Activated CD4-positive, alpha-beta memory T cell treated with anti-CD3 and anti-CD28 coated beads, Interleukin-2, amount 10 ng/mL, durations not matched to agents 7 days and 5 days (primary cell): ENCODE results near the gene LYRM7. TPM values are rescaled to one million over a fixed set of nuclear protein-coding genes. Genes with fewer than 3 reads are reported as not detected.

Experiments
- CTCF ChIA-PET: fragments of 350-600 bp; sonication (Branson Sonifier 250); formaldehyde crosslinking; loops from one replicate; lab custom pipeline; 2021; ENCODE audit warnings: antibody characterized with exemption, inconsistent platforms; lab: Charles Lee
- POLR2A ChIA-PET: fragments of 350-600 bp; sonication (Branson Sonifier 250); formaldehyde crosslinking; loops from one replicate; lab custom pipeline; 2021; ENCODE audit warnings: antibody characterized with exemption; lab: Charles Lee
- DNase-seq: peaks from one replicate; pipeline ENCODE4 v3.0.0-alpha.2; 2020
- H3K27ac Mint-ChIP-seq: one replicate; pipeline ENCODE4 v1.8.0; 2021; ENCODE audit warnings: mild to moderate bottlenecking, mixed read lengths
- H3K27me3 Mint-ChIP-seq: one replicate; pipeline ENCODE4 v1.8.0; 2021; ENCODE audit warnings: mixed read lengths
- H3K36me3 Mint-ChIP-seq: one replicate; pipeline ENCODE4 v1.8.0; 2021; ENCODE audit warnings: low read depth, mixed read lengths
- H3K4me1 Mint-ChIP-seq: one replicate; pipeline ENCODE4 v1.8.0; 2021; ENCODE audit warnings: mixed read lengths
- H3K4me3 Mint-ChIP-seq: one replicate; pipeline ENCODE4 v1.8.0; 2021; ENCODE audit warnings: mild to moderate bottlenecking, mixed read lengths
- H3K9me3 Mint-ChIP-seq: one replicate; pipeline ENCODE4 v1.8.0; 2021; ENCODE audit warnings: mixed read lengths
- total RNA-seq, 2 experiments: library from RNA; stranded (reverse); gene quantifications; one replicate each; pipeline ENCODE4 v1.2.3, GENCODE V29; 2021

Gene LYRM7
- total RNA-seq, 2 experiments from 2014 or later: 9.8 to 11.9 TPM

- CTCF ChIA-PET: interaction anchor here (1.1 kb wide), 1 partner anchor 8 kb away, joined by 3 read pairs; no protein-coding TSS in a partner anchor
- H3K27me3 Mint-ChIP-seq: no peaks in the 10 kb centered on the region
- H3K36me3 Mint-ChIP-seq: peaks cover 81% of the 10 kb centered on the region
- no peak for DNase-seq
- H3K4me1 Mint-ChIP-seq: peaks cover 46% of the 10 kb centered on the region
- H3K27ac Mint-ChIP-seq: no peak overlapping the region
- no peak overlapping the region for H3K4me3 Mint-ChIP-seq
- H3K9me3 Mint-ChIP-seq: no peaks in the 10 kb centered on the region
- POLR2A ChIA-PET: interaction anchor here (7.5 to 8.0 kb wide), 2 partner anchors 95 to 104 kb away, joined by 128 read pairs; partner anchors contain the start of gene CDC42SE2
Observed at GRCh38 chr5:131160134-131160533, 10.6 kb upstream of the LYRM7 start.

DNA sequence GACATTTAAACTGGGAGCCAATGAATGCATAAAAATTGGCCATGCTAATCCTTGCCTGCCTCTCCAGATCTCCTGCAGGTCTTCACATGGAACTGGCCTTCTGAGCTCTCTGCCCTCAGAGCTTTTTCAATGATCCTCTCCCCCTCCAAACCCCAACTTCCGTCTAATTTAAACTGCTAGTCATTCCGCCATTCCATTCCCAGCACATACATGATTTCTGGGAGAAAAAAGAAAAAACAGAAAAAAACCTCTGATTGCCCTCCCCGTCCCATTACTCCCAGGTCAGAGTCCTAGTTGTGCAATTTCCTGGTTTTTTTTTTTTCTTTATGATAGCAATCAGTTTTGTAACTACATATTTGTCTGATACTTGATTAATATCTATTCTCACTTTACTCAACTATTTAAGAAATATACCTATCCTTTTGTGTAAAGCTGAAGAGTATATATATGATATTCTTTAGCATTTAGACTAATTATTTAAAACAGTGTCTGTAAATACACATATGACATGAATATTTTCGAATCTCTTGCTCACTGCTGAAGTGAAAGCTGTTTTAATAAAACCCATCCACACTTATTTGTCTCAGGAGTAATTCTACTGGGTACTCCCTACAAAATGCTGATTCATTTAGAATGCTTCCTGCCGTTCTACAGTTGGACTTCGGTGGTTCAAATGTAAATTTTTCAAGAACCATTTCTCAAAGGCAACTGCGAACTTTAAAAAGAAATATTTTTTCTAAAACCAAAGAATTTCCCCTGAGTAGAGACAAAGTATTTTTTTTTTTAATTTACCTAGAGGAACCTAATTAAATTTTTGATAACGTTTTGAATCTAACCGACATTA is 7.2 kb upstream of the LYRM7 start:
- no peaks in the 10 kb centered on the region for H3K9me3 Mint-ChIP-seq
- H3K36me3 Mint-ChIP-seq: peaks cover 61% of the 10 kb centered on the region
- H3K27ac Mint-ChIP-seq: peak overlapping the region; percentile 96
- DNase-seq: no peak
- H3K4me3 Mint-ChIP-seq: peak overlapping the region; percentile 88
- no peaks in the 10 kb centered on the region for H3K27me3 Mint-ChIP-seq
- CTCF ChIA-PET: interaction anchor here (0.6 to 1.6 kb wide), 11 partner anchors 11 to 251 kb away, joined by 3 to 8 read pairs (median 4); no protein-coding TSS in a partner anchor
- POLR2A ChIA-PET: interaction anchor here (0.7 to 8.0 kb wide), 25 partner anchors 8 to 251 kb away, joined by 3 to 128 read pairs (median 5); partner anchors contain the start of gene CDC42SE2
- H3K4me1 Mint-ChIP-seq: peaks cover 58% of the 10 kb centered on the region

- Mint-ChIP-seq H3K4me1 (peaks cover 57% of the 10 kb centered on the region), H3K36me3 (peaks cover 52% of the 10 kb centered on the region), H3K27me3 (no peaks in the 10 kb centered on the region)
Observed at GRCh38 chr5:131164191-131165118, 6.3 kb upstream of the LYRM7 start.

DNA sequence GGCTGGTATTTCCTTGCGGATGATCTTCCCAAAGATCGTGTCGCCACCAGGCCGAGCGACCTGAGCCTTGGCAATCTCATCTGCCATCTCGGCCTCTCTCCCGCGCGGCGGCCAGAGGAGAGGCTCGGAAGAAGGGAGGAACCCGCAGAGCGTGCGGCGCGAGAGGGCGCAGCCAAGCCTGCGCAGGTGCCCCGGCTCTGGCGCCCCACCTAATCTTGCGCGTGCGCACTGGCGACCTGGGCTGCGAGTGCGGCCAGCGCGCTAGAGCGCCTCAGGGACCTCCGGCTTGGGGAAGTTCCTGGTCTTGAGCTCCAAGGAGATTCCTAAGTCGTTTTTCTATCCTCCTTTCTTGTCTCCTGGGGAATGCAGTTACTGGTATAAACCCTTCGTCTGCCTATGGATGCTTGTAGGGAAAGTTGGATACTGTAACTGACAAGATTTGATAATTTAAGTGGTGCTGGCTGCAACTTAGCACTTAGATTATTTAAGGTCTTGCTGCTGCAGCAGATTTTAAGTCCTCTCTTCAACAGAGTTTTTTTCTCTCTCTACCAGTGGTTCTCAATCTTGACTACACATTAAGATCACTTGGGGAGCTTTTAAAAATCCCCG is 5.5 kb upstream of the LYRM7 start, which contains the start of gene HINT1:
Gene HINT1, minus strand, starts transcription at position 138 of the 609 bp plus-strand sequence. Its CDS starts 51 bp downstream, at position 87.
- Mint-ChIP-seq H3K9me3 (no peaks in the 10 kb centered on the region), H3K27me3 (no peaks in the 10 kb centered on the region), H3K36me3 (peaks cover 44% of the 10 kb centered on the region), H3K27ac (peak within 1 kb of the TSS; percentile 97), H3K4me1 (peaks cover 59% of the 10 kb centered on the region), H3K4me3 (peak within 1 kb of the TSS; percentile 93)
- ChIA-PET CTCF (interaction anchor here (0.6 to 2.5 kb wide), 15 partner anchors 82 to 254 kb away, joined by 3 to 12 read pairs (median 3); partner anchors contain the start of gene CDC42SE2), POLR2A (interaction anchor here (0.6 to 8.0 kb wide), 30 partner anchors 9 to 250 kb away, joined by 3 to 128 read pairs (median 4); partner anchors contain the start of gene CDC42SE2)
- peak; percentile 94 for DNase-seq

More at GRCh38 chr5:131164191-131165118, 6.3 kb upstream of the LYRM7 start:
- CTCF ChIA-PET: interaction anchor here (0.8 to 2.5 kb wide), 10 partner anchors 45 to 251 kb away, joined by 3 to 12 read pairs (median 6); no protein-coding TSS in a partner anchor
- POLR2A ChIA-PET: interaction anchor here (0.7 to 8.0 kb wide), 33 partner anchors 8 to 250 kb away, joined by 3 to 128 read pairs (median 5); partner anchors contain the start of gene CDC42SE2
- H3K9me3 Mint-ChIP-seq: no peaks in the 10 kb centered on the region
- H3K27ac Mint-ChIP-seq: peak overlapping the region; percentile 97
- H3K4me3 Mint-ChIP-seq: peak overlapping the region; percentile 93
- DNase-seq: peak; percentile 80

DNA sequence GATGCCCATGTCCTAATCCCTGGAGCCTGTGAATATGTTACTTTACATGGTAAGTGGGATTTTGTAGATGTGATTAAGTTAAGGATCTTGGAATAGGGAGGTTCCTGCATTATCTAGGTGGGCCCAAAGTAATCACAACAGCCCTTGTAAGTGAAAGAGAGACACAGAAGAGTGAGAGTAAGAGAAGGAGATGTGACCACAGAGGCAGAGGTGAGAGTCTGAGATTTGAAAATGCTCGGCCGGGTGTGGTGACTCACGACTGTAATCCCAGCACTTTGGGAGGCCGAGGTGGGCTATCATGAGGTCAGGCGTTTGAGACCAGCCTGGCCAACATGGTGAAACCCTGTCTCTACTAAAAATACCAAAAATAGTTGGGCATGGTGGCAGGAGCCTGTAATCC is 3.1 kb upstream of the LYRM7 start:
- no peak overlapping the region for H3K4me3 Mint-ChIP-seq

DNA sequence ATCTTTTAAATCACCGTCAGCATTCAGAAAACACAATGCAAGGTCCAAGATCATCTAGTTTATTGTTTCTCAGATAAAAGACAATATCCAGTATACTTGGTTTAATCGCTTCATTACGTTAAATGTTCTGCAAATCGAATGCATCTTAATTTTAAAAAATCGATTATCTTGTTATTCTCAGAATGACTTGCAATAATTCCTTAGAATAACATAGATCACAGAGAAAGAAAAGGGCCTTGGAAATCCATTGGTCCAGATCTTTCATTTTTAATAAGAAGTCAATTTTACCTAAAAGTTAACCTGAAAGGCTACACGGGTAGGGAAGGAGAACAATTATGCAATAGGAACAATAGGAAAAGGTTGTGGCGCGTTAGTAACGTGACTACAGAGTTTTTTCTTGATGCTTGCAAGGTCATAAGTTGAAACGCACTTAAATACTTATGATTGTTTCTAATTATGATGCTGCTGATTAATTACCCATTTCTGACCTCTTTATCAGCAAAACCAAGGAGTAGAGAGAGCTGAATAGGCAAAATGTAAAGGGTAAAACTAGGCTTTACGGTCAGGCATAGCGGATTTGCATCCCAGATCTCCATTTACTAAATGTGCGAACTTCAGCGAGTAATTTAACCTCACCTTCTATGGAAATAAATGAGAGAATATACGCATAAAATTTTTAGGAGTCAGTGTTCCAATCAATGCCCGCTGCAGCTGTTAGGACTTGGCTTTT is 769 bp upstream of the LYRM7 start:
- ChIA-PET CTCF (no interaction called here), POLR2A (interaction anchor here (0.8 to 5.5 kb wide), 4 partner anchors 44 to 151 kb away, joined by 3 to 77 read pairs (median 4); partner anchors contain the start of gene CDC42SE2)
- H3K36me3 Mint-ChIP-seq: peaks cover 7% of the 10 kb centered on the region
- peaks cover 59% of the 10 kb centered on the region for H3K4me1 Mint-ChIP-seq
- no peaks in the 10 kb centered on the region for H3K27me3 Mint-ChIP-seq
- peak overlapping the region; percentile 95 for H3K4me3 Mint-ChIP-seq
- no peak for DNase-seq
- H3K27ac Mint-ChIP-seq: peak overlapping the region; percentile 85
- H3K9me3 Mint-ChIP-seq: no peaks in the 10 kb centered on the region

More for the DNA sequence above, 3.1 kb upstream of the LYRM7 start:
- POLR2A ChIA-PET: interaction anchor here (5.5 kb wide), 1 partner anchor 96 kb away, joined by 77 read pairs; the partner anchor contains the start of gene CDC42SE2
- Mint-ChIP-seq H3K27me3 (no peaks in the 10 kb centered on the region), H3K4me1 (peaks cover 54% of the 10 kb centered on the region), H3K27ac (no peak overlapping the region), H3K36me3 (peaks cover 21% of the 10 kb centered on the region), H3K9me3 (no peaks in the 10 kb centered on the region)
- no peak for DNase-seq
- CTCF ChIA-PET: no interaction called here

- Mint-ChIP-seq H3K9me3 (no peaks in the 10 kb centered on the region), H3K4me1 (peaks cover 52% of the 10 kb centered on the region), H3K27me3 (no peaks in the 10 kb centered on the region), H3K36me3 (peaks cover 9% of the 10 kb centered on the region), H3K4me3 (peak overlapping the region; percentile 95), H3K27ac (peak overlapping the region; percentile 85)
- POLR2A ChIA-PET: interaction anchor here (0.6 to 1.8 kb wide), 9 partner anchors 8 to 101 kb away, joined by 3 to 27 read pairs (median 6); partner anchors contain the start of gene CDC42SE2
- CTCF ChIA-PET: interaction anchor here (1.0 to 1.4 kb wide), 3 partner anchors 93 to 210 kb away, joined by 3 to 6 read pairs (median 4); partner anchors contain the start of gene CDC42SE2
- DNase-seq: peak; percentile 26
Observed at GRCh38 chr5:131171276-131171810, 599 bp downstream of the LYRM7 start.

GRCh38 chr5:131180407-131180806 is 9.7 kb downstream of the LYRM7 start:
- ChIA-PET POLR2A (no interaction called here), CTCF (no interaction called here)
- peaks cover 21% of the 10 kb centered on the region for H3K36me3 Mint-ChIP-seq
- no peak for DNase-seq
- H3K9me3 Mint-ChIP-seq: no peaks in the 10 kb centered on the region
- H3K27ac Mint-ChIP-seq: no peak overlapping the region
- peaks cover 20% of the 10 kb centered on the region for H3K4me1 Mint-ChIP-seq
- H3K27me3 Mint-ChIP-seq: no peaks in the 10 kb centered on the region
- H3K4me3 Mint-ChIP-seq: no peak overlapping the region

GRCh38 chr5:131182839-131183238 is 12.1 kb downstream of the LYRM7 start:
- no peak for DNase-seq
- Mint-ChIP-seq H3K27me3 (no peaks in the 10 kb centered on the region), H3K27ac (no peak overlapping the region), H3K4me1 (peaks cover 20% of the 10 kb centered on the region), H3K36me3 (peaks cover 17% of the 10 kb centered on the region), H3K9me3 (no peaks in the 10 kb centered on the region), H3K4me3 (no peak overlapping the region)
- CTCF ChIA-PET: interaction anchor here (1.5 kb wide), 1 partner anchor 70 kb away, joined by 3 read pairs; no protein-coding TSS in a partner anchor
- POLR2A ChIA-PET: interaction anchor here (0.6 to 1.2 kb wide), 3 partner anchors 37 to 81 kb away, joined by 3 read pairs; partner anchors contain the start of gene CDC42SE2

DNA sequence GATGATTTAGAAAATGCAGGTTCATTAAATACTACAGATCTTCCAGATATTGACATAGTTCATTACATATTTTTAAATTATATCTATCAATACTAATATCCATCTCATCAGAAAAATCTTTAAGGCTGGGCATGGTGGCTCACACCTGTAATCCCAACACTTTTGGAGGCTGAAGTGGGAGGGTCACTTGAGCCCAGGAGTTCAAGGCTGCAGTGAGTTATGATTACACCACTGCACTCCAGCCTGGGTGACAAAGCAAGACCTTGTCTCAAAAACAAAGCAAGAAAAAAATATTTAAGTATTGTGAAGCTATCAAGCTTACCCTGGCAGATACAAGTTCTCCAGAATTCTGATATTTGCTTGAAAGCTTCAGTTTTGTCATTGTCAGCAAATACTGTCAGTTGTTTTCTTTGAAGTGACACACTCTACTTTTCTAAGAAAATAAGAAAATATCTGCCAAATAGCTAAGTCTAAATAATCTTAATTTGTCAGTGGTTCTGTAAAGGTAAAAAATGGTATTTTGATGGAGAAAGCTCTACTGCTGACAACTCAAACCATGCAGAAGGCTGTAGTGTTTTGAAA is 14.9 kb downstream of the LYRM7 start:
- Mint-ChIP-seq H3K36me3 (peaks cover 20% of the 10 kb centered on the region), H3K27me3 (no peaks in the 10 kb centered on the region), H3K4me1 (peaks cover 19% of the 10 kb centered on the region), H3K27ac (no peak overlapping the region), H3K4me3 (no peak overlapping the region), H3K9me3 (no peaks in the 10 kb centered on the region)
- CTCF ChIA-PET: no interaction called here
- no peak for DNase-seq
- POLR2A ChIA-PET: interaction anchor here (0.8 to 1.8 kb wide), 8 partner anchors 20 to 80 kb away, joined by 3 to 6 read pairs (median 4); partner anchors contain the start of gene CDC42SE2
